ENCODE measurements around the gene MRPS18A.
A peak's percentile ranks its signal among the peaks of the same experiment; 100 is the strongest.

Gene MRPS18A

GRCh38 chr6:43687437-43688347 lies at the start of gene MRPS18A:
Gene MRPS18A, minus strand, starts transcription at chr6:43687791. Its CDS starts 12 bp downstream, at chr6:43687779.
- peak; percentile 68 for DNase-seq

DNA sequence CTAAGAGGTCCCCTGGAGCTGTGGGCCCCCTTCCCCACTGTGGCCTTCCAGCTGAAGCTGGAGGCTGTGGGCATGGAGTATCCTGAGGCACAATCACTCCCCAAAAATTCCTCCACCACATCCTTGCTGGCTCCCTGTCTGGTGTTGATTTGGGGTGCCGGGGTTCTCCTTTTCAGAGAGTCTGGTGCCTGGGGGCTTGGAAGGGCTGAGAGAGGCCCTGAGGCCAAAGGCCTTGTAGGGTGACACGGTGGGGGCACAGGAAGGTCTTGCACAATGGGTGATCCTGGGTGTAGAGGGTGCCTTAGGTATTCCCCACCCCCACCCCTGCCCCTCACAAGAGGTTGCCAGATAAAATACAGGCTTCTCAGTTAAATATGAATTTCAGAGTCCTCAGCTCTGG lies 49.3 kb upstream of the MRPS18A start:
- DNase-seq, result no peak

DNA sequence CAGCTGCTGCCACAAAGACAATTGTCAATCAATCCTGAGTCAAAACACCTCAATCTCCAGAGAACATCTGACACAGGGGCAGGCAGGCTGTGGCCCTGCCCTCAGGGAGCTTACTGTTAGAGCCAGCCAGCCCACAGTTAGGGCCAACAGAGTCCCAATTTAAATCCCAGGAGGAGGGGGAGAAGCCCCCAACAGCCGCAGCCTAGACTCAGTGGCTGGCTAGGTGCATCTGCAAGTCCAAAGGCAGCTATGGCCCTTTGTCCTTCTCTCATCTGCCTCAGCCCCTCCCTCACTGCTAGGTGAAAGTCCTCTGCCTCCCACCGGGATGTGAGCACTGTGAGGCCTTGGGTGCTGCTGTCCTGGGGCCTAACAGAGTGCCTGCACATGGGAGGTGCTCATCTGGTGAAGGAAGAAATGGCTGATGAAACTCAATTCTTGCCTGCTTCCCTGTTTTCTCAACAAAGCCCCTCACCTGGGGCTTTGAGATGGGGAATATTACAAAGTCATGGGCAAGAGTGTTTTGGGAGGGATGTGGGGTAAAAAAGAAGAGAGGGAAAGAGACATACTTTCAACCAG lies 48.7 kb upstream of the MRPS18A start:
- no peak for DNase-seq

GRCh38 chr6:43735642-43736199 lies 48.1 kb upstream of the MRPS18A start:
- DNase-seq, result no peak

DNA sequence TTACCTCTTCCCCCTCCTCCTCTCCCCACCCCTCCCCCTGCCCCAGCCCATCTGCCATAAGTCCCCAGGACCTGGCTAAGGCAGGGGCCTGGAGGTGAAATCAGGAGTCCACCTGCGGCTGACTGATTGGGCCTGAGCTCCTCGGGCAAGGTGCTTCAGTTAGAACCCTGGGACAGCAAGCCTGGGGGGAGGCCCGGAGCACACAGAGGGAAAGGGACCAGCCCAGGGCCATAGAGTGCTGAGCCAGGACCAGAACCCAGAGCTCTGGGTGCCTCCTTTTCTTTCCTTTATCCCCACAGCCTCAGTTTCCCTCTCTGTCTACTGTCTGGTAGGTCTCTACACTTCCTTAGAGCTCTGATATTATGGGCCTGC lies 46.7 kb upstream of the MRPS18A start:
- DNase-seq, result no peak

GRCh38 chr6:43733471-43734293 lies 46.1 kb upstream of the MRPS18A start:
- DNase-seq, result no peak

- DNase-seq, result no peak
Observed at GRCh38 chr6:43730634-43731033, 43.0 kb upstream of the MRPS18A start.

DNA sequence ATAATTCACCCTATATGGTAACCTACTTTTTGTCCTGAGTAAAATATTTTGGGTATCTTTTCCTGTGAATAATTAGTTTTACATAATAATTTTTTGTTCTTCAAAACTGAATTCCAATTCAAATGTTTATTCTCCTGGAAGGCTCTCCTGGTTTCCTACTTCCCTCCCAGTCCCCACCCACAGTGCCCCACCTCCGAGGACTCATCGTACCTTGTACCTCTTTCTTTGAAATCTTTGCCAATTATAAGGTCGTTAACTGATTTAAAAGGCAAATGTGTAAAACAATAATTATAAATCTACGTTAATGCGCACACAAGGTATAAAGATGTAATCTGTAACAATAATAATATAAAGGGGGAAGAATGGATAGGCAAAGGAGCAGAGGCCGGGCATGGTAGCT lies 41.9 kb upstream of the MRPS18A start:
- no peak for DNase-seq

GRCh38 chr6:43728586-43728985 lies 41.0 kb upstream of the MRPS18A start:
- DNase-seq, result no peak

- DNase-seq, result no peak
Observed at GRCh38 chr6:43727634-43728033, 40.0 kb upstream of the MRPS18A start.

GRCh38 chr6:43725643-43726580 lies 38.3 kb upstream of the MRPS18A start:
- no peak for DNase-seq

DNA sequence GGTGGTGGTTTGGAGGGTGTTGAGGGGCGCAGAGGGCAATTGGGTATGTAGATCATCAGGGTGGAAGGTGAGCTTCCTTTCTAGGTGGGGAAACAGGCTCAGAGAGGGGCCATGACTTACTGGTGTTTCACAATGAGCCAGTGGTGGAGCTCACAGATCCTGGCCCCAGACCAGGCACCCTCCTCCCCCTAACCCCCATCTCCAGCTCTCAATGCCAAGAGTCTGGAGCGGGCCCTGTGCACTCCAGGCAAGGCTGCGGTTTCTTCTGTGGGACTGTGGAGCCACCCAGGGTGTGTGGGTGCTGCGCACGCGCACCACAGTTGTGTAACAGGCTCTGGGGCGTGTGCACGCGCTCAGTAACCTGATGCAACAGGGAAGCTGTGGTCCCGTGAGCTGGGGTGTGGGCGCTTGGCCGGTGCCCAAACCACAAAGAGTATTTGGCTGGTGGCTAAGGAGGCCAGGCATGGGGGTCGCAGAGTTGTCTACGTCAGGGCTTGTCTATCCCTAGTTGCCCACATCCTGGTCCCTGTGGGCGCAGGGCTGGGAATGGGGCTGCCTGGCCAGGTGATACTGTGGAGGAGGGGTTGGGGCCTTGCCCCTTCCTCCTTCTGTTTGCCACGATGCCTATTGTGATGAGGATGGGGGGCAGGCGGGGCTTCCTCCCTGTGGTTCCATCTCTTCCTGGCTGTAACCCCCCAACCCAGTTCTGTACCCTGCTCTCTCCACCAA lies 37.5 kb upstream of the MRPS18A start:
- peak; percentile 15 for DNase-seq

DNA sequence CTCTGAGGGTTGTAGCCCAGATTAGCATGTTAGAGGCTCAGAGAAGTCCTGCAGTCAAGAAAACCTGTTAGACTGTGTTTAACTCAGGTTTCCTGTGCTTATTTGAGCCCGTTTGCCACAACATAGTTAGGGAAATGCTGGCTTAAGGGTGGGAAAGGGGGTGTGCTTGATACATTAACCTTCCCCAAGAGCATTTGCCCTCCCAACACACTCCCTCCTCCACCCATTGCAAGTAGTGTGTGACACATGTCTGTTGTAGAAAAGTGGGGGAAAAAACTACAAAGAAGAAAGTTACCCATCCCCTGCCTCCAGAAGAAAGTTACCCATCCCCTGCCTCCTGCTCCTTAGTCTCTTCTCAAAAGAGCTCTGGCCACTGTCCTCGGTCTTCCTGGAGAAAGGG lies 36.8 kb upstream of the MRPS18A start:
- no peak for DNase-seq

- no peak for DNase-seq
Observed at GRCh38 chr6:43723737-43724295, 36.2 kb upstream of the MRPS18A start.

GRCh38 chr6:43722920-43723545 lies 35.4 kb upstream of the MRPS18A start:
- DNase-seq, result no peak

DNA sequence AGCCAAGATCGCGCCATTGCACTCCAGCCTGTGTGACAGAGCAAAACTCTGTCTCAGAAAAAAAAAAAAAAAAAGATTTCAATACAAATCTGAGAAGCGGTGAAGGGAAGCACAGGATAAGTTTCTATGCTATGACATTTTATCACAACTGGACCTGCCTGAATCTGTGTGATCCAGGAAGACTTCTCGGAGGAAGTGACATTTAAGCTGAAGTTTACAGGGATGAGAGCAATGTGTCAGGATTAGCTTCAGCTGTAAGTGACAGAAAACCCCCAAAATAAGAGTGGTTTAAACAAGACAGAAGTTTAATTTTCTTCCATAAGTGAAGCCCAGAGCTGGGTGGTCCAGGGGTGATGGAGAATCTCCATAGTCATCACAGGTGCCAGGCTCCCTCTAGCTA lies 33.4 kb upstream of the MRPS18A start:
- no peak for DNase-seq

DNA sequence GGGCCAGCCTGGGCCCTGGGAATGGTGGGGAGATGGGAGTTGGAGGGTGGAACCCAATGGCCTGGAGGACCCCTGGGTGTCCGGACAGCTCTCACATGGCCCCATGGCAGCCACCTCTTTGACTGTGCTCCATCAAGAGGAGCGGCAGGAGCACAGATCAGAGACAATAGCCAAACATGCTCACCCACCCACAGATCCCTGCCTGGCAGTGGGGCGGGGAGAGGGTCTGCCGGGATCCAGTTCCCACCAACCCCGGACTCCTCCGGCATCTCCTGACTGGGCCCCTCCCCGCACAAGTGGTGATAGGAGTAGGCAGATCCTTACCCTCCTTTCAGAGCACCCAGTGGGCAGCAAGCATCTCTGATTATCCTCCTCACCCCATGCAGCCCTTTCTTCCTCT lies 31.9 kb upstream of the MRPS18A start:
- DNase-seq, result no peak

DNA sequence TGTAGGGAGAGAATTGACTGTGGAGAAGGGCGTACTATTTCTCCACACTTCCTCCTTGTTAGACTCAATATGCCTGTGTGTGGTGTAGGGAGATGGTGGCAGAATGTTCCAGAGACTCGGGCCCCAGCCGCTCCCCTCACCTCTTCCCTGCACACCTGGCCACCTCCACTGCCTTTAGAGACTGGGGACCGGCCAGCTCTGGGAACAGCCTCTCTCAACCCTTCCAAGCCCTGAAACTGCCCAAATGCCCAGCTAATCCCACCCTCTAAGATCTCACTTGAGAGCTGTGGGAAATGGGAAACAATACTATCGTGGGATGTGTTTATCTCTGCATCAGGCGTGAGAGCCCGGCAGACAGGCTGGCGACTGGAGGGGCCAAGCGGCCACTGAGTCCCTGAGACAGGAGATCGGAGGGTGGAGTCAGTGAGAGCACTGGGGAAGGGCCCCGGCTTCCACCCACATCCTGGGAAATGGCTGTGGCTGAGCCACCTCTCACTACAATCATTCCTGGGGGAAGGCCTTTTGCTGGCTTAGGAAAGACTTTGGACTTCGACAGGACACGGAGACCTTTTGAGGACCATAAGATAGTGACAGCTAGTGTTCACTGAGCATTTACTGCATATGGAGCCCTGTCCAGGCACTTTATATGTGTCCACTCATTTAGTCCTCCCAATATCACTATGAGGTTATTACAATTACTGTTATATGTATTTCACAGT lies 31.0 kb upstream of the MRPS18A start:
- DNase-seq, result no peak

GRCh38 chr6:43717822-43718221 lies 30.2 kb upstream of the MRPS18A start:
- no peak for DNase-seq

DNA sequence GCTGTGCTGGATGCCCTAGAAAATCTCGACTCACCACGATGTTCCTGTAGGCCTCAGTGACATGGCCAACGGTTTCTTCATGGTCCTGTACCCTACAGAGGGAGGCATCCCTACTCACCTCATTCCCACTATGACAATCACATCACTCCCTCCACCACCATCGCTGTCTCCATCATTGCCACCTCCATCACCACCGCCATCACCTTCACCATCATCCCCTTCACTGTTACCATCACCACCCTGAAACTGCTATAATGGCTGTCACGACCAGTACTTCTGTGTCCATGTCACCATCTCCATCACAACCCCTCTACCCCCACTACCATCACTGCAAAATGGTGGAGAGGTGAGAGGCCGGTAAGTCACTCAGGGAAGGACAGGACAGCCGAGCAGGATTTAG lies 29.8 kb upstream of the MRPS18A start:
- no peak for DNase-seq

All from amniotic stem cell (primary cell).